ENCODE measurements around the gene USP15.

Gene USP15

GRCh38 chr12:62258231-62258630, 2.0 kb upstream of the USP15 start:
- DNase-seq (ENCODE audit: low read depth) = no peak

- DNase-seq (ENCODE audit: low read depth) = no peak
Observed at GRCh38 chr12:62258941-62259630, 1.1 kb upstream of the USP15 start.

- DNase-seq (ENCODE audit: low read depth) = no peak
Observed at GRCh38 chr12:62259631-62259992, 592 bp upstream of the USP15 start.

- no peak for DNase-seq (ENCODE audit: low read depth)
Observed at GRCh38 chr12:62260733-62261683, 804 bp downstream of the USP15 start.

- no peak for DNase-seq (ENCODE audit: low read depth)
Observed at GRCh38 chr12:62261876-62262517, 1.8 kb downstream of the USP15 start.

- no peak for DNase-seq (ENCODE audit: low read depth)
Observed at GRCh38 chr12:62263232-62263631, 3.0 kb downstream of the USP15 start.

GRCh38 chr12:62263966-62264365, 3.8 kb downstream of the USP15 start:
- DNase-seq (ENCODE audit: low read depth) = no peak

- DNase-seq (ENCODE audit: low read depth) = no peak
Observed at GRCh38 chr12:62264706-62265105, 4.5 kb downstream of the USP15 start.

GRCh38 chr12:62265511-62265910, 5.3 kb downstream of the USP15 start:
- DNase-seq (ENCODE audit: low read depth) = no peak

- DNase-seq (ENCODE audit: low read depth) = no peak
Observed at GRCh38 chr12:62267026-62267425, 6.8 kb downstream of the USP15 start.

- no peak for DNase-seq (ENCODE audit: low read depth)
Observed at GRCh38 chr12:62267480-62267879, 7.3 kb downstream of the USP15 start.

GRCh38 chr12:62268956-62269355, 8.8 kb downstream of the USP15 start:
- DNase-seq (ENCODE audit: low read depth) = no peak

- DNase-seq (ENCODE audit: low read depth) = no peak
Observed at GRCh38 chr12:62269464-62270228, 9.4 kb downstream of the USP15 start.

- DNase-seq (ENCODE audit: low read depth) = no peak
Observed at GRCh38 chr12:62270384-62270783, 10.2 kb downstream of the USP15 start.

- no peak for DNase-seq (ENCODE audit: low read depth)
Observed at GRCh38 chr12:62270872-62271271, 10.7 kb downstream of the USP15 start.

GRCh38 chr12:62272936-62273552, 12.8 kb downstream of the USP15 start:
- no peak for DNase-seq (ENCODE audit: low read depth)

GRCh38 chr12:62273724-62274380, 13.6 kb downstream of the USP15 start:
- DNase-seq (ENCODE audit: low read depth) = no peak

GRCh38 chr12:62278022-62278421, 17.8 kb downstream of the USP15 start:
- no peak for DNase-seq (ENCODE audit: low read depth)

GRCh38 chr12:62279058-62279457, 18.9 kb downstream of the USP15 start:
- no peak for DNase-seq (ENCODE audit: low read depth)

- DNase-seq (ENCODE audit: low read depth) = no peak
Observed at GRCh38 chr12:62279961-62280360, 19.8 kb downstream of the USP15 start.
